Measurements from ENCODE around the gene BNIP5.

BNIP5 gene

GRCh38 chr6:36350681-36351571 lies 14.2 kb upstream of the BNIP5 start:
- TF ChIP-seq, protein P1, sequence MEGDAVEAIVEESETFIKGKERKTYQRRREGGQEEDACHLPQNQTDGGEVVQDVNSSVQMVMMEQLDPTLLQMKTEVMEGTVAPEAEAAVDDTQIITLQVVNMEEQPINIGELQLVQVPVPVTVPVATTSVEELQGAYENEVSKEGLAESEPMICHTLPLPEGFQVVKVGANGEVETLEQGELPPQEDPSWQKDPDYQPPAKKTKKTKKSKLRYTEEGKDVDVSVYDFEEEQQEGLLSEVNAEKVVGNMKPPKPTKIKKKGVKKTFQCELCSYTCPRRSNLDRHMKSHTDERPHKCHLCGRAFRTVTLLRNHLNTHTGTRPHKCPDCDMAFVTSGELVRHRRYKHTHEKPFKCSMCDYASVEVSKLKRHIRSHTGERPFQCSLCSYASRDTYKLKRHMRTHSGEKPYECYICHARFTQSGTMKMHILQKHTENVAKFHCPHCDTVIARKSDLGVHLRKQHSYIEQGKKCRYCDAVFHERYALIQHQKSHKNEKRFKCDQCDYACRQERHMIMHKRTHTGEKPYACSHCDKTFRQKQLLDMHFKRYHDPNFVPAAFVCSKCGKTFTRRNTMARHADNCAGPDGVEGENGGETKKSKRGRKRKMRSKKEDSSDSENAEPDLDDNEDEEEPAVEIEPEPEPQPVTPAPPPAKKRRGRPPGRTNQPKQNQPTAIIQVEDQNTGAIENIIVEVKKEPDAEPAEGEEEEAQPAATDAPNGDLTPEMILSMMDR (conservative IDR thresholded peaks at IDR 0.05; ENCODE audit: low read depth, low read length), result no peak
- no peak overlapping the region for H3K4me3 ChIP-seq (ENCODE audit: low read depth, low read length)
- DNase-seq (ENCODE audit: low read depth), result peak; percentile 94

GRCh38 chr6:36350082-36350481 lies 13.4 kb upstream of the BNIP5 start:
- no peak overlapping the region for H3K4me3 ChIP-seq (ENCODE audit: low read depth, low read length)
- TF ChIP-seq, protein P1 (conservative IDR thresholded peaks at IDR 0.05; ENCODE audit: low read depth, low read length), result no peak
- DNase-seq (ENCODE audit: low read depth), result no peak

DNA sequence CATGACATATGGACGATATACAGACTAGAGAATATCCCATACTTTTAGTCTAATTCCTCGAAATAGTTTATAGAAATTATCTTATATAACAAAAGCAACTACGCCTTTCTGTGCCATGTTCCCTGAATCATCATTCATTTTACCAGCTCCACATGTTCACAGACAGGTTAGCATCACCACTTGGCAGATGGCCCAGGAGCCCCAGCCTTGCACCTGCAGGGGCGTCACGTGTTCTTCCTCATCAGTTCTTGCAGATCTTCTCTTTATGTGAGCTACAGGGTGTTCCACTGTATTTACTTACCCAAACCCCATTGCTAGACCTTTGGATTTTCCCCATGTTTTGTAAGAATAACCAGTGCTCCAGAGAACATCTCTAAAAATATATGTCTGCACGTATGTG lies 12.6 kb upstream of the BNIP5 start:
- no peak for DNase-seq (ENCODE audit: low read depth)
- TF ChIP-seq, protein P1 (conservative IDR thresholded peaks at IDR 0.05; ENCODE audit: low read depth, low read length), result no peak
- H3K4me3 ChIP-seq (ENCODE audit: low read depth, low read length), result no peak overlapping the region

DNA sequence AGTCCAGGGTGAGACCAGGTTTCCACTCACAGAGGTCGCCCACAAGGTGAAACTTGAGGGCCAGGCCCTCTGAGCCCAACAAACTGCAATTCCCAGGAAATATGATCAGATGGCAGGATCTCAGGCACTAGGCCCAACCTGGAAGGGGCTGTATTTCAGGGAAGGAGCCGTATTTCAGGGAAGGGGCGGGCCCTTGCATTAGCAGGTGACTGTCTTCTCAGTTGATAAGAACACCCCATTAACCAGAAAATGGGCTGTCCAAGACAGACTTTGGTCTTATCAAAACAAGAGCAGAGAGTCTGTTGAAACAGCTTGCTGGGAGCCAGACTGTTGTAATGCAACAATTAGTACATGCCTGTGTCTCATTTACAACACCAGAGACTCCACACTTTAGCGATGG lies 10.9 kb upstream of the BNIP5 start:
- H3K4me3 ChIP-seq (ENCODE audit: low read depth, low read length), result no peak overlapping the region
- TF ChIP-seq, protein P1 (conservative IDR thresholded peaks at IDR 0.05; ENCODE audit: low read depth, low read length), result no peak

GRCh38 chr6:36346486-36347273 lies 10.0 kb upstream of the BNIP5 start:
- TF ChIP-seq, protein P1 (conservative IDR thresholded peaks at IDR 0.05; ENCODE audit: low read depth, low read length), result no peak
- H3K4me3 ChIP-seq (ENCODE audit: low read depth, low read length), result no peak overlapping the region
- no peak for DNase-seq (ENCODE audit: low read depth)

More for the DNA sequence above, 10.9 kb upstream of the BNIP5 start:
- peak; percentile 70 for DNase-seq (ENCODE audit: low read depth)

GRCh38 chr6:36345681-36346466 lies 9.2 kb upstream of the BNIP5 start:
- H3K4me3 ChIP-seq (ENCODE audit: low read depth, low read length), result no peak overlapping the region
- TF ChIP-seq, protein P1 (conservative IDR thresholded peaks at IDR 0.05; ENCODE audit: low read depth, low read length), result no peak
- DNase-seq (ENCODE audit: low read depth), result no peak

Data from choroid plexus epithelial cell (primary cell).